GM19372 (cell line): ENCODE results near the gene CABLES2.

Experiments used
- ATAC-seq: cut with Tn5 transposase; IDR thresholded peaks from one replicate; pipeline ENCODE4 v1.9.1; 2021; ENCODE audit warnings: mild to moderate bottlenecking, low read depth, moderate library complexity; ENCODE audit not compliant: unreplicated experiment

The CABLES2 gene

DNA sequence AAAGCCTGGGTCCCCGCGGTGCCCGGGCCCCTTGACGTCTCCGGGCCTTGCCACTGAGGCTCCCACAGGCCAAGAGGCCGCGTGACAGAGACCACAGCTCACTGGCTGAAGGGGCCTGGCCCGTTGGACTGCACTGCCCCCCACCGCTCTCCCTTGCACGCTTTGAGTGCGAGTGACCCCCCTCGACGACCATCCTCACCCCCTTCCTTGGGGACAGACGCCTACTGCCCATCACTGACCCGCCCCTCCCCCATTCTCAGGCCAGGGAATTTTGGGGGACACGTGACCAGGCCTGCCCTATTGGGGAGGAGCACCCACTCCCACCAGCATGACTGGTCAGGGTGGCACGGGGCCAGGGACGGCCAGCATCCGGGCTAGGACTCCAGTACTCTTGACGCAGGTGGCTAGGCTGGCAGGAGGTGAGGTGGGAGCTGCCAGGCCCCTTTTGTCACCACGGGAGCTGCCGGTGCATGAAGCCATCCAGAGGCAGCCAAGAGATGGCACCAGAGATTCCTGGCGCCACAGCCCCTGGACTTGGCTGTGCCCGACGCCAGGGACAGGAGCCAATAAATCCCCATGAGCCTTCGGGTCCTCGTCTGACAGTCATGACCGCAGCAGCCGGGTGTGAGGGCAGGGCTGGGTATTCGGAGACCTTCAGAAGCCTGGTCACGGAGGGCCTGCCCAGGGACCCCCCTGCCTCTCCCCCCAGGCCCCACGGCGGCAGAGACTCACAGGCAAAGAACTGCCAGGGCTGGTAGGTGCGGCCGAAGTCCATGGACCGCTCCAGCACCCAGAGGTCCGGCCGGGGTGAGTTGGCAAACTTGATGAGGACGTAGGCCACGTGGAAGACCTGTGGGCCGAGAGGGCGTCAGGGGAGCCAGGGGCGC, 54.4 kb downstream of the CABLES2 start:
- no peak for ATAC-seq

DNA sequence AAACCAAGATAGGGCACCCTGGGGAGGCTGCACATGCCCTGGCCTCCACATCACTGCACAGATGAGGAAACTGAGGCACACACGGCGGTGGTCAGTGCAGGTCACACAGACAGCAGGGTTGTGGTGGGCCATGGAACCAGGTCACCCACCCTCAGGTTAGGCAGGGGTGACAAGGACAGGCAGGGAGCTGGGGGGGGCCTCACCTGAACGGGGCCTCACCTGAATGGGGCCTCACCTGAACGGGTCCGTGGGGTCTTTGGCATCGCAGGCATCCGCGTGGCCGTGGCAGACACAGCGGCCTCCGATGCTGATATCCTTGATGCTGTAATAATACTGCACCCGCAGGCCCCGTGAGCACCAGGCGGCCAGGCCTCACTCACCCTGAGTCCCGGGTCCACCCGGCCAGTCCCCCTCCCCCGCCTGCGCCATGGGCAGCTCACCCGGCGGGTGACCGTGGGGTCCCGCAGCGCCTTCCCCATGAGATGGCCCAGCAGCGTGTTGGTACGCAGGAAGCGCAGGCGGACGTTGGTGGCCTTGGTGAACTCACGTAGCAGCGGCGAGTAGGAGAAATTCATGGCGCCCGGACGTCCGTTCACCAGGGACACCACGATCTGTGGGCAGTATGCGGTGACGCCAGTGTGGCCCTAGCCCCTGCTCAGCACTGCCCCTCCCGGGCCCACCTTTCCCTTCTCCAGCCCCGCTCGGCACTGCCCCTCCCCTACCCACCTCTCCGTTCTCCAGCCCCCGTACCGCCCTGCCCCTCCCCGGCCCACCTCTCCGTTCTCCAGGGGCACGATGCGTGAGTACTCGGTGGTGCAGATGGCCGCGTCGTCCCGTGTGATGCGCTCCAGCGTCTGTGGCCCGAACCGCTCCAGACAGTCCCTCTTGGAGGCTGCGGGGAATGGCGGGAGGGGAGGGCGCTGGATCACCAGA, 55.4 kb downstream of the CABLES2 start:
- no peak for ATAC-seq

DNA sequence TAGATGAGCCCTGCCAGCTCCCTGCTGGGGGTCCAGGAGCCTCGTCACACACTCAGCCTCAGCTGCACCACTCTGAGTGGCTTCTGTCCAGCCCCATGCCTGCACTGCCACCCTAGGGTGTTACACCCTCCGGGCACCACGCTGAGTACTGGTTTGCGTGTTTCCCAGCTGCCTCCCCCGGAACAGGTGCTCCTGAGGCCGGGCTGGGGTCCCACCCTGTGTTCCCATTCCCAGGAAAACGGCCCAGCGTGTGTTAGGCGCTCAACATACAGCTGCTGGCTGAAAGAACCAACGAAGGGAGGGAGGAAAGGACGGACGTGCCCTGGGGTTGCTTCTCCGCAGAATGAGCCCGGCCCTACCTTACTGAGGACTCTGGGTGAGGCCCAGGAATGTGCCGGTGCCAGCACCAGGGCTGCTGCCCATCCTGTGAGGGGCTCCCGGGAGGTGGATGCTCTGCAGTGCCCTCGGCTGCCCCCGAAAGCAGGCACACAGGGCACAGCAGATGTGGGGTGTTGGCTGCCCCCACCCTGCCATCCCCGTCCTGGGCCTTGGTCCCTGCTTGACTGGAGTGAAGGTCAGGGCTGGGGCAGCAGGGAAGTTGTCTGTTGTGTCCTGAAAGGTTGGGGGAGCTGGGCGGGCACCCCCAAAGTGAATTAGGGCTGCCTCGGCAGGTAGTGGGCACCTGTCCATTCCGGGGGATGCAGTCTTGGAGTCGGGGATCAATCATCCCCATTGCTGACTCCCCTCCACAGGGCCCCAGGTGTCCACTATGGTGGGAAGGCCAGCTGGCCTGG, 56.3 kb downstream of the CABLES2 start:
- ATAC-seq = no peak

DNA sequence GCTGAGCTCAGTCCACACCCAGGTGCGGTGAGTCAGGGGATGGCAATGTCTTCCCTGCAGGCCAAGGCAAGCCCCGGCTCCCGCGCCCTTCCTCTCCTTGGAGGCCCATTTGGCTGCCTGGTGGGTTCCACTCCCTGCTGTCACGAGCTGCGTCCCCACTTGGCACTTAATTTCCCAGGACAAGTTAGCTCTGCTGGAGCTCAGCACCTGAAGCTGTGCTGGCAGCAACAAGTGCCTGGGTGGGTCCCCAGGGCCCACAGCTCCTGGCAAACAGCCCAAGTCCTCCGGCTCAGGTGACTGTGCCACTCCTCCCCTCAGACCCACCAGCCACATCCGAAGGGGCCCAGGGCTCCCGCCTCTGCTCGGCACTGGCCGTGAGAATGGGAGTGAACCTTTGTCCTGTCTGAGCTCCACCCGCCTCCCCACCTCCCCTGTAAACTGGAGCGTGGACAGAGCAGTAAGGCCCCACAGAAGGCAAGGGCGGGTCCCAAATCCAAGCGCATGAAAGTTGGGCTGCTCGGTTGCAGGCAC, 56.9 kb downstream of the CABLES2 start:
- ATAC-seq = no peak

DNA sequence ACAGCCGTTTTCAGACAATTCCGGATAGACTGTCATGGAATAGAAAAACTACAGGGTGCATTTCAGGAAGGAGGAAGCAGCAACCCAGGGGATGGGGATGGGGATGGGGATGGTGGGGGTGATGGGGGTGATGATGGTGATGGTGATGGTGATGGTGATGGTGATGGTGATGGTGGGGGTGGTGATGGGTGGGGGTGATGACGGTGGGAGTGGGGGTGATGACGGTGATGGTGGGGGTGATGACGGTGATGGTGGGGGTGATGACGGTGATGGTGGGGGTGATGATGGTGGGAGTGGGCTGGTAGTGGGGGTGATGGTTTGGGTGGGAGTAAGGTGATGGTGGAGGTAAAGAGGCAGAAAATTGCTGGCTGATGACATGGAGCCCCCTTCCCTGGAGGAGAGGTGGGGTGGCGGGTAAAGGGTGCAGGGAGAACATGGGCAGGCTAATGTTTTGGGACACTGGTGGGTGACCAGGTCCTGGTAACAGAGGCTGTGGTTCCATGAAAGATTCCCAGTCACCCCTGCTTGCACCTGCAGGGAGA, 57.5 kb downstream of the CABLES2 start:
- no peak for ATAC-seq

DNA sequence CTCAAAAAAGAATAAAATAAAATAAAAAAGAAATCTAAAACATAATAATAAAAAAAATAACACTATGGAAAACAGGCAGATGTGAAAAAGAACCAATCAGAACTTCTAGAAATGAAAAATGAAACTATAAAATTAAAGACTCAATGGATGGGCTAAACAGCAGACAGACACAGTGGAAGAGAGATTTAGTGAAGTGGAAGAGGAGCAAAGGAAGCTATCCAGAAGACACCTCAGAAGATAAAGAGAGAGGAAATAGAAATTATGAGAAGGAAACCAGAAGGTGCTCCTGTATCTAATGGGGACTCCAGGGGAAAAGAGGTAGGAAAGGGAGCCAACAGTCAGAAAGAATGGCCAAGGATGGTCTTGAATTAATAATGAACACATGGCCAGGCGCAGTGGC, 58.5 kb downstream of the CABLES2 start:
- ATAC-seq = no peak

DNA sequence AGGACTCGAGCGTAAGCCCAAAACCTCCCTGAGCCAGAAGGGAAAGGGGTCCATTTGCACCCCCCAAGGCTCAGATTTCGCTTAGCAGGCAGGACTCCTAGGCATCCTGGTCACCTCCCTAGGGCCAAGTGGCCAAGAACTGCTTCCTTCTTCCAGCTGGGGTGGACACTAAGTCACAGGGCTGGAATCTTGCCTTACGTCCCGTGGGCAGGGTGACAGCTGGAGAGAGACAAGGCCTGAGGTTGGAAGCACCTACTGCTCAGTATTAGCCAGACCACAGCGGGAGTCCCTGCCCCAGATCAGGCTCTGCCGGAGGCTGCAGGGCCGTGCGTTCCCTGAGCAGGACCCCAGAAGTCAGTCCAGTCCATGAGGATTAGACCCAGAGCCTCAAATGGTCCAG, 59.6 kb downstream of the CABLES2 start:
- no peak for ATAC-seq

DNA sequence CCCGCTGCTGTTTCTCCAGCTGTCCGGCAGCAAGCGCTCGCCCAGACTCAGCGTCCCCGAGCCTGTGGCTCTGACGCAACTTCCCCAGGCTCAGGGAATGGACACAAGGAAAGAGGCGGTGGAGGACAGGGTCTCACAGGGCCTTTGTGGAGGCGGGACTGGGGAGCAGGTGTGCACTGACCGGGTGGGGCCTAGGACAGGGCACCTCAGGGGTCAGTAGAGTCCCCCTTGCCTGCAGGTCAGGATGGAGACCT, 60.0 kb downstream of the CABLES2 start:
- no peak for ATAC-seq

DNA sequence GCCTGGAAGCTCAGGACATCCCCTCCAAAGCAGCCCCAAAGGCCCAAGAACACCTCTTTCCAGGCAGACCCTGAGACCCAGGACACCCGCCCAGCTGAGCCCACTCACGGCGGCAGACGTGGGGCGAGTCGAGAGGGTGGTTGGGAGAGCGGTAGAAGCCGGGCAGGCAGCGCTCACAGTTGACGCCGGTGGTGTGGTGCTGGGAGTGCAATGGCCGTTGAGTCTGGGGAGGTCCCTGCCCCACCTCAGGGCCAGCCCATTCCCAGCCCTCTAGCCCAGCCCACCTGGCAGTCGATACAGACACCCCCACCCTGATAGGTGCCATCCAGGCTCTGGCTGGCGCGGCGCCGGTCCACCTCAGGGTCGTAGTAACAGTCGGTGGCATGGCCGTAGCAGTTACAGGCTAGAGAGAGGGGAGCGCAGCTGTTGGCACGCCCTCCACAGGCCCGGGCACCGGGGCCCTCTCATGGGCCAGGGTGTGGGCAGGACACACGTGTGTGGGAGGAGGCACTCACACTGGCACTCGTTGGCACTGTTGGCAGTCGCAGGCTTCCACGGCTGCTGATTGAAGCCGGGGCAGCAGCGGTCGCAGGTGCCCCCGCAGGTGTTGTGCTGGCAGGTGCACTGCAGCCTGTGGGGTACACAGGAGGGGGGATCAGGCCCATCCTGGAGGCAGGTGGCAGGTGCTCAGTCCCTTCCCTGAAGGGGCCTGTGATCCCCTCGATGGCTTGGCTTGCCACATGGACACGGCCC, 60.5 kb downstream of the CABLES2 start:
- no peak for ATAC-seq

DNA sequence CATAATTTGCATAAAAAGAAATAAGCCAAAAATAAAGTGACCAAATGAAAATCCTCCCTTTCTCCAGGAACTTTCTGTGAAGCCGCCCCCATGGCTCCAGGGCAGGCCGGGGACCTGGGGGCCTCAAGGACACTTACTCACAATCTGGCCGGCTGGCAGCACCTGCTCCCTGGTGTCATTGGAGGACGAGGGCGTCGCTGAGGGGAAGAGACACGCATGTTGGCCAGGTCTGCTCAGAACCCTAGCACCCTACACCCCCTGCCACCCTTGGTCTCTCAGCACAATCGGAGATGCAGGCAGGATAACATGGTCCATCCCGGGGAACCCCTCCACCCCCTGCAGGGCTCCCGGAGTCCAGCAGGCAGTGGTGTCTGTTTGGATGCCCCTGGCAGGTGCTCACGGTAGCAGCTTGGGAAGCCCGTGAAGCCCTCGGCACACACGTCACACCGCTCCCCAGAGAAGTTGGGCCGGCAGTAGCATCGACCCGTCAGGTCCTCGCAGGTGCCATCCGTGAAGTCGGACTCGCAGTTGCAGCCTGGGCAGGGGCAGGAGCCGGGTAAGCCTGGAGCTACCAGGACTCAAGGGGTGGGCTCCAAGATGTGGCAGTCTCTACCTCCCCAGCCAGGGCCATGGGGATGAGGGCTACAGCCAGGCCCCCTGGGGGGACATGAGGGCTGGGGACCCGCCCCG, 61.3 kb downstream of the CABLES2 start:
- no peak for ATAC-seq

DNA sequence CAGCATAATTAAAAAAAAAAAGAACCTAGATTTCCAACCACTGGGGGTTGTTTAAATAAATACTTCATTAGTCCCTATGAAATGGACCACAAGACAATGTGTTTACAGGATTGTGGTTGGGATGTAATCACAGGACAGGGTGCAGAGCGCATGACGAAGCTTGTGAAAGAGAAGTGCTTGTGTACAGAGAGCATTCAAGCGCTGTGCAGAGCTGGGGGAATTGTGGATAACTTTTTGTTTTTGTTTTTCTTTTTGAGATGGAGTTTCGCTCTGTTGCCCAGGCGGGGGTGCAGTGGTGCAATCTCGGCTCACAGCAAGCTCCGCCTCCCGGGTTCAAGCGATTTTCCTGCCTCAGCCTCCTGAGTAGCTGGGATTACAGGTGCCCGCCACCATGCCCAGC, 62.3 kb downstream of the CABLES2 start:
- ATAC-seq = no peak

DNA sequence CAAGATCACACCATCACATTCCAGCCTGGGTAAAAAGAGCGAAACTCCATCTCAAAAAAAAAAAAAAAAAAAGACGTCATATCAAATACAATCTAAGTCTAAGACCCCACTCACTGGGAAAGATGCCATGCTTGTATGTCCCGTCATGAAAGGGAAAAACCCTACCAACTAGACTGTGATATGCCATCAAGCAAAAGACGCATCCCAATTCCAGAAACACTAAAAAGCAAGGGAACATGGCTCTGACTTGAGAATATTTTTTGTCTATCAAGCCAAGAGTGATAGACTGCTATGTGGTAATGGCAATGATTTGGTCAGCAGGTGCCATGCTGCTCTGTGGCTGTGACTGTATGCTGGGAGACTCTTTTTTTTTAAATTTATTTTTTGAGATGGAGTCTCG, 63.0 kb downstream of the CABLES2 start:
- ATAC-seq = no peak

DNA sequence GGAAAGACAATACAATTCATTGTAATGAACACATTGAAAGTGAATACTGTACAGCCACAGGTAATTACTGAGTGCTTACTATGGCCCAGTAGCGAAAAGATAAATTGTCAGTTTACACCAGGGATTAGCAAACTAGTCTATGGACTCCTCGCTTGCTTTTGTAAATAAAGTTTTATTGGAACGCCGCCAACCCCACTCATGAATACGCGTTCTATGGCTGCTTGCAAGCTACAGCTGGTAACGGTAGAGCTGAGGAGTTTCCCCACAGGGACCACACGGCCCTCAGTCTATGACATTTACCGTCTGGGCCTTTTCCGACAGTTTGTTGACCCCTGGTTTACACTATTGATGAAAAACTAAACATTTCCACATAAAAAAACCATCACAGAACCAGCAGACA, 64.2 kb downstream of the CABLES2 start:
- ATAC-seq = no peak

DNA sequence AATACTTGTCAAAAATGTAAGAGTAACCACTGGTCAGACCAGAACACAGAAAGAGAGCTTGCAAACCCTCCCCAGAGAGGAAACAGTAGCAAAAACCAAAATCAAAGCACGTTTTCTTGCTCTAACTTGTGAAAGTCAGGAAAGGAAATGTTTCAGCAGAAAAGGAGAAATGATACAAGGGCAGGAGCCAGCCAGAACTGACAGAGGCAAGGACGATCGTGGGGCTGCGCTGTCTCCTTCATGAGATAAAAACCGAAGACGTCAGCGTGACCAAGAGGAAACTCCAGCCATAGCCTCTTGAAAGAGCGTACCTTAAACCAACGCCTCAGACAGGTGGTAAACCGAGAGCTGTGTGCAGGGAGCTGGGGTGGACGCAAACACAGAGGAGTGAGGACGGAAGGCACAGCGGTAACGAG, 67.4 kb downstream of the CABLES2 start:
- peak; percentile 66 for ATAC-seq
